H9 (cell line): ENCODE results near the gene ARIH1. TPM values are rescaled to one million over a fixed set of nuclear protein-coding genes. Genes with fewer than 3 reads are reported as not detected.
"Not testable (repeated sequence)": the region's sequence is repeated elsewhere in the genome, so short reads cannot be mapped to it uniquely, and the experiment has no call there.

ENCODE experiments used
- DNase-seq: peaks from one replicate; pipeline ENCODE4 v3.0.0-alpha.2; 2017
- H2AFZ ChIP-seq: one replicate; pipeline ENCODE4 v1.6.1; 2013; ENCODE audit warnings: mild to moderate bottlenecking, low read length, control low read depth, moderate library complexity
- H2AK5ac ChIP-seq: 2 replicates; pipeline ENCODE4 v1.6.1; 2013; ENCODE audit warnings: low read length, control low read depth, mixed read lengths; ENCODE audit not compliant: insufficient read length
- H2BK120ac ChIP-seq: one replicate; pipeline ENCODE4 v1.6.1; 2013; ENCODE audit warnings: low read depth, mild to moderate bottlenecking, low read length, control low read depth, inconsistent platforms; ENCODE audit not compliant: poor library complexity, severe bottlenecking
- H2BK12ac ChIP-seq: 2 replicates; pipeline ENCODE4 v1.6.1; 2013; ENCODE audit warnings: low read length, control low read depth, mixed read lengths, low read depth; ENCODE audit not compliant: insufficient read length
- H2BK15ac ChIP-seq: 2 replicates; pipeline ENCODE4 v1.6.1; 2013; ENCODE audit warnings: low read depth, low read length, control low read depth
- H2BK20ac ChIP-seq: one replicate; pipeline ENCODE4 v1.6.1; 2013; ENCODE audit warnings: low read depth, mild to moderate bottlenecking, low read length, control low read depth, inconsistent platforms; ENCODE audit not compliant: poor library complexity, severe bottlenecking
- H2BK5ac ChIP-seq: 2 replicates; pipeline ENCODE4 v1.6.1; 2013; ENCODE audit warnings: low read length, control low read depth, mixed read lengths; ENCODE audit not compliant: insufficient read length
- H3K14ac ChIP-seq: 2 replicates; pipeline ENCODE4 v1.6.1; 2013; ENCODE audit warnings: low read length, control low read depth; ENCODE audit not compliant: insufficient read depth
- H3K18ac ChIP-seq: 2 replicates; pipeline ENCODE4 v1.6.1; 2013; ENCODE audit warnings: low read depth, mild to moderate bottlenecking, mixed read lengths, low read length, control low read depth; ENCODE audit not compliant: insufficient read length
- H3K23ac ChIP-seq: 2 replicates; pipeline ENCODE4 v1.6.1; 2013; ENCODE audit warnings: low read length, control low read depth, mixed read lengths, low read depth; ENCODE audit not compliant: insufficient read length
- H3K23me2 ChIP-seq: 2 replicates; pipeline ENCODE4 v1.6.1; 2013; ENCODE audit warnings: low read depth, mild to moderate bottlenecking, mixed read lengths, low read length, control low read depth; ENCODE audit not compliant: insufficient read length, poor library complexity, severe bottlenecking
- H3K27ac ChIP-seq: 2 replicates; pipeline ENCODE4 v1.5.1; 2013; ENCODE audit warnings: low read length, control low read depth, mixed read lengths, low read depth; ENCODE audit not compliant: insufficient read length
- H3K27me3 ChIP-seq: 2 replicates; pipeline ENCODE4 v1.6.1; 2013; ENCODE audit warnings: low read length, control low read depth, inconsistent platforms; ENCODE audit not compliant: insufficient read depth
- H3K4ac ChIP-seq: 2 replicates; pipeline ENCODE4 v1.6.1; 2013; ENCODE audit warnings: low read depth, mild to moderate bottlenecking, control low read depth, inconsistent platforms, low read length, moderate library complexity
- H3K4me1 ChIP-seq: 2 replicates; pipeline ENCODE4 v1.6.1; 2013; ENCODE audit warnings: low read length, control low read depth, inconsistent platforms; ENCODE audit not compliant: insufficient read depth
- H3K4me2 ChIP-seq: 2 replicates; pipeline ENCODE4 v1.6.1; 2013; ENCODE audit warnings: low read length, control low read depth, mixed read lengths; ENCODE audit not compliant: insufficient read length, insufficient read depth
- H3K56ac ChIP-seq: 2 replicates; pipeline ENCODE4 v1.6.1; 2013; ENCODE audit warnings: low read depth, mild to moderate bottlenecking, mixed read lengths, low read length, control low read depth; ENCODE audit not compliant: insufficient read length
- H3K79me1 ChIP-seq: 2 replicates; pipeline ENCODE4 v1.6.1; 2013; ENCODE audit warnings: low read depth, mild to moderate bottlenecking, moderate library complexity, low read length, control low read depth, inconsistent platforms; ENCODE audit not compliant: insufficient read depth, poor library complexity, severe bottlenecking
- H3K79me2 ChIP-seq: 2 replicates; pipeline ENCODE4 v1.6.1; 2013; ENCODE audit warnings: low read length, control low read depth, inconsistent platforms; ENCODE audit not compliant: insufficient read depth
- H3K9ac ChIP-seq: 2 replicates; pipeline ENCODE4 v1.6.1; 2013; ENCODE audit warnings: low read length, control low read depth, mixed read lengths; ENCODE audit not compliant: insufficient read length; ENCODE audit errors: extremely low read depth
- H3K9me3 ChIP-seq: one replicate; pipeline ENCODE4 v1.6.1; 2013; ENCODE audit warnings: low read depth, low read length, inconsistent platforms; ENCODE audit not compliant: control insufficient read depth
- H3T11ph ChIP-seq: one replicate; pipeline ENCODE4 v1.6.1; 2013; ENCODE audit warnings: mild to moderate bottlenecking, low read length, control low read depth, inconsistent platforms
- H4K20me1 ChIP-seq: one replicate; pipeline ENCODE4 v1.6.1; 2013; ENCODE audit not compliant: control insufficient read depth, insufficient read length, insufficient read depth
- H4K5ac ChIP-seq: 2 replicates; pipeline ENCODE4 v1.6.1; 2013; ENCODE audit warnings: low read depth, mild to moderate bottlenecking, mixed read lengths, low read length, control low read depth; ENCODE audit not compliant: insufficient read length
- H4K8ac ChIP-seq: replicated peaks from 2 replicates; pipeline ENCODE4 v1.6.1; 2013; ENCODE audit warnings: low read length, control low read depth, mixed read lengths, low read depth; ENCODE audit not compliant: insufficient read length
- H4K91ac ChIP-seq: 2 replicates; pipeline ENCODE4 v1.6.1; 2013; ENCODE audit warnings: low read depth, mild to moderate bottlenecking, moderate library complexity, mixed read lengths, low read length, control low read depth; ENCODE audit not compliant: insufficient read length
- H3K27ac Mint-ChIP-seq, 3 experiments: 2 replicates in 2 of 3; 3 replicates in 1 of 3; pipeline ENCODE4 v1.8.0; 2020 to 2021; ENCODE audit warnings: mixed read lengths in 3 of 3, mild to moderate bottlenecking in 1 of 3, moderate library complexity in 1 of 3
- H3K27me3 Mint-ChIP-seq: 2 replicates; pipeline ENCODE4 v1.8.0; 2021; ENCODE audit warnings: low read depth, mild to moderate bottlenecking, moderate library complexity, mixed read lengths
- H3K36me3 Mint-ChIP-seq, 3 experiments: 2 replicates in 2 of 3; 3 replicates in 1 of 3; pipeline ENCODE4 v1.8.0; 2020 to 2021; ENCODE audit warnings: low read depth in 3 of 3, mixed read lengths in 3 of 3; ENCODE audit not compliant: insufficient read depth in 1 of 3
- H3K4me1 Mint-ChIP-seq, 2 experiments: 2 replicates each; pipeline ENCODE4 v1.8.0; 2020; ENCODE audit warnings: mixed read lengths in 2 of 2
- H3K4me3 Mint-ChIP-seq, 2 experiments: 2 replicates in 1 of 2; 3 replicates in 1 of 2; pipeline ENCODE4 v1.8.0; 2020 to 2021; ENCODE audit warnings: mild to moderate bottlenecking in 2 of 2, mixed read lengths in 2 of 2, moderate library complexity in 1 of 2
- H3K9me3 Mint-ChIP-seq, 2 experiments: 2 replicates in 1 of 2; 3 replicates in 1 of 2; pipeline ENCODE4 v1.8.0; 2020; ENCODE audit warnings: mild to moderate bottlenecking in 2 of 2, mixed read lengths in 2 of 2, moderate library complexity in 1 of 2
- WGBS: extraction: QIAGEN DNeasy Blood & Tissue Kit; methylation state at CpG from one replicate; pipeline ENCODE4 v1.1.7; 2013; ENCODE audit warnings: missing lambda C conversion rate, low lambda C conversion rate, mixed read lengths; ENCODE audit not compliant: insufficient read length; ENCODE audit errors: extremely low coverage; 5-methylcytosine and 5-hydroxymethylcytosine counted together
- total RNA-seq: library from RNA; stranded (reverse); gene quantifications from 2 replicates; pipeline ENCODE4 v1.2.1, GENCODE V29; 2021

The ARIH1 gene
- total RNA-seq, 1 experiment from 2014 or later, result 158 TPM

DNA sequence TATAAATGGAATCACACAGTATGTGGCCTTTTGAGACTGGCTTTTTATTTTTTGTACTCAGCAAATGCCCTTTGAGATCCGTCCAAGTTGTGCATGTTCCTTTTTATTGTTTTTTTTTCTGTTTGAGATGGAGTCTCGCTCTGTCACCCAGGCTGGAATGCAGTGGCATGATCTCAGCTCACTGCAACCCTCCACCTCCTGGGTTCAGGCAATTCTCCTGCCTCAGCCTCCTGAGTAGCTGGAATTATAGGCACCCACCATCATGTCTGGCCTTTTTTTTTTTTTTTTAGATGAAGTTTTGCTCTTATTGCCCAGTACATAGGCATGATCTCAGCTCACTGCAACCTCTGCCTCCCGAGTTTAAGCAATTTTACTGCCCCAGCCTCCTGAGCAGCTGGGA, 152.0 kb downstream of the ARIH1 start:
- not testable (repeated sequence) for H3T11ph ChIP-seq, H3K9ac ChIP-seq, H3K36me3 Mint-ChIP-seq, H4K8ac ChIP-seq, H3K4me1 ChIP-seq, H2BK5ac ChIP-seq, H2BK15ac ChIP-seq, H3K23ac ChIP-seq, H3K4me3 Mint-ChIP-seq, H3K14ac ChIP-seq, H3K27ac Mint-ChIP-seq, H4K5ac ChIP-seq, H3K9me3 Mint-ChIP-seq, H3K56ac ChIP-seq, H3K9me3 ChIP-seq, H3K27ac ChIP-seq, H4K91ac ChIP-seq, H3K79me2 ChIP-seq, H2AFZ ChIP-seq, H3K4me2 ChIP-seq, H2BK120ac ChIP-seq, H3K4ac ChIP-seq, H4K20me1 ChIP-seq, H3K4me1 Mint-ChIP-seq, H3K27me3 Mint-ChIP-seq, H2BK12ac ChIP-seq, DNase-seq, H2BK20ac ChIP-seq, H3K23me2 ChIP-seq, H3K79me1 ChIP-seq, H2AK5ac ChIP-seq, H3K18ac ChIP-seq, H3K27me3 ChIP-seq
- no CpG with 5 or more reads among the region's 3 CpGs for WGBS
